H1 (cell line): Measurements from ENCODE around the gene ING4. TPM values are rescaled to one million over a fixed set of nuclear protein-coding genes. Genes with fewer than 3 reads are reported as not detected.

Source experiments
- CTCF ChIA-PET: fragments of 300-600 bp; sonication (Branson Sonifier 250); formaldehyde crosslinking; loops from one replicate; lab custom pipeline; 2021; ENCODE audit not compliant: partially characterized antibody; lab: Charles Lee
- POLR2A ChIA-PET: fragments of 300-600 bp; sonication (Branson Sonifier 250); formaldehyde crosslinking; loops from one replicate; lab custom pipeline; 2021; ENCODE audit warnings: inconsistent platforms; ENCODE audit not compliant: partially characterized antibody; lab: Charles Lee
- DNase-seq, 2 experiments: peaks; one replicate each; pipeline versions ENCODE4 v3.0.0 to v3.0.0-alpha.2; 2010 to 2022; ENCODE audit warnings: low spot score in 2 of 2, low read depth in 1 of 2, mixed read lengths in 1 of 2
- FAIRE-seq: peaks from 2 replicates; lab custom pipeline; 2011; peaks lifted over from hg19 to GRCh38; lab: Jason Lieb, UNC
- H2AFZ ChIP-seq: 2 replicates; pipeline ENCODE4 v1.8.1; 2012; ENCODE audit warnings: low read length, inconsistent platforms
- H2AK5ac ChIP-seq: 2 replicates; pipeline ENCODE4 v1.6.1; 2013; ENCODE audit warnings: low read depth, low read length
- H2BK120ac ChIP-seq: replicated peaks from 2 replicates; pipeline ENCODE3; 2013; ENCODE audit warnings: low read depth, low read length, inconsistent platforms
- H2BK12ac ChIP-seq: 2 replicates; pipeline ENCODE4 v1.6.1; 2013; ENCODE audit warnings: low read depth, low read length
- H2BK15ac ChIP-seq: 2 replicates; pipeline ENCODE4 v1.6.1; 2013; ENCODE audit warnings: low read length
- H2BK20ac ChIP-seq: 2 replicates; pipeline ENCODE4 v1.6.1; 2013; ENCODE audit warnings: low read length
- H2BK5ac ChIP-seq: 2 replicates; pipeline ENCODE4 v1.6.1; 2013; ENCODE audit warnings: low read depth, low read length
- H3K14ac ChIP-seq: 2 replicates; pipeline ENCODE4 v1.6.1; 2013; ENCODE audit warnings: inconsistent platforms; ENCODE audit not compliant: insufficient read length
- H3K18ac ChIP-seq: 2 replicates; pipeline ENCODE4 v1.6.1; 2013; ENCODE audit warnings: low read length; ENCODE audit errors: extremely low read depth
- H3K23ac ChIP-seq: 2 replicates; pipeline ENCODE4 v1.6.1; 2013; ENCODE audit warnings: inconsistent platforms; ENCODE audit not compliant: insufficient read length
- H3K23me2 ChIP-seq: 2 replicates; pipeline ENCODE4 v1.6.1; 2013; ENCODE audit warnings: low read depth, low read length
- H3K27ac ChIP-seq: 2 replicates; pipeline ENCODE4 v1.6.1; 2011; ENCODE audit warnings: low read depth, low read length, inconsistent platforms
- H3K27me3 ChIP-seq, 4 experiments: replicated peaks in 1 of 4; 1 replicate in 1 of 4; 2 replicates in 3 of 4; pipeline versions ENCODE4 v1.6.1 to v1.8.1; 2011 to 2013; ENCODE audit warnings: low read length in 3 of 4, mild to moderate bottlenecking in 3 of 4, inconsistent platforms in 2 of 4, mixed read lengths in 2 of 4, moderate library complexity in 1 of 4; ENCODE audit not compliant: control insufficient read depth in 3 of 4, insufficient read depth in 3 of 4; ENCODE audit errors: extremely low read depth in 1 of 4
- H3K36me3 ChIP-seq, 4 experiments: 2 replicates each; pipeline versions ENCODE4 v1.6.1 to v1.8.1; 2011 to 2013; ENCODE audit warnings: mild to moderate bottlenecking in 4 of 4, low read length in 3 of 4, moderate library complexity in 2 of 4, control low read depth in 1 of 4, inconsistent platforms in 1 of 4; ENCODE audit not compliant: insufficient read depth in 4 of 4, control insufficient read depth in 2 of 4
- H3K4ac ChIP-seq: replicated peaks from 2 replicates; pipeline ENCODE3; 2013; ENCODE audit warnings: low read length, low read depth, mixed read lengths, inconsistent platforms; ENCODE audit not compliant: insufficient read length
- H3K4me1 ChIP-seq, 4 experiments: replicated peaks in 1 of 4; 1 replicate in 1 of 4; 2 replicates in 3 of 4; pipeline versions ENCODE4 v1.6.1 to v1.8.1; 2011 to 2013; ENCODE audit warnings: low read length in 3 of 4, inconsistent platforms in 2 of 4, mixed read lengths in 1 of 4; ENCODE audit not compliant: insufficient read depth in 4 of 4, control insufficient read depth in 3 of 4
- H3K4me2 ChIP-seq, 2 experiments: 2 replicates each; pipeline versions ENCODE4 v1.6.1 to v1.8.1; 2011 to 2013; ENCODE audit warnings: low read depth in 2 of 2, low read length in 2 of 2, control low read depth in 1 of 2, inconsistent platforms in 1 of 2, mild to moderate bottlenecking in 1 of 2; ENCODE audit not compliant: insufficient read depth in 1 of 2
- H3K4me3 ChIP-seq, 4 experiments: fragments of 200-600, 300-600 bp in 1 of 4; sonication (generic), shearing (Covaris generic), sonication (Bioruptor Twin) in 1 of 4; 2 replicates each; pipeline versions ENCODE4 v1.5.1 to v1.8.1; 2011 to 2016; ENCODE audit warnings: low read length in 4 of 4, low read depth in 3 of 4, control low read depth in 2 of 4, inconsistent platforms in 2 of 4, mild to moderate bottlenecking in 2 of 4, mixed read lengths in 1 of 4, moderate library complexity in 1 of 4; ENCODE audit not compliant: insufficient read depth in 2 of 4; ENCODE audit errors: extremely low read depth in 1 of 4
- H3K56ac ChIP-seq: replicated peaks from 2 replicates; pipeline ENCODE3; 2013; ENCODE audit warnings: low read depth, mild to moderate bottlenecking, mixed read lengths, low read length, inconsistent platforms; ENCODE audit not compliant: insufficient read length
- H3K79me1 ChIP-seq: 2 replicates; pipeline ENCODE4 v1.6.1; 2013; ENCODE audit warnings: low read depth, low read length, control low read depth
- H3K79me2 ChIP-seq, 2 experiments: 2 replicates each; pipeline versions ENCODE4 v1.6.1 to v1.8.1; 2012 to 2013; ENCODE audit warnings: low read length in 2 of 2, mild to moderate bottlenecking in 2 of 2, inconsistent platforms in 1 of 2; ENCODE audit not compliant: insufficient read depth in 2 of 2, control insufficient read depth in 1 of 2
- H3K9ac ChIP-seq, 4 experiments: replicated peaks in 1 of 4; 1 replicate in 1 of 4; 2 replicates in 3 of 4; pipeline versions ENCODE4 v1.6.1 to v1.8.1; 2011 to 2013; ENCODE audit warnings: low read depth in 3 of 4, low read length in 3 of 4, control low read depth in 2 of 4, mild to moderate bottlenecking in 2 of 4, moderate library complexity in 2 of 4, inconsistent platforms in 1 of 4; ENCODE audit errors: extremely low read depth in 1 of 4
- H3K9me3 ChIP-seq, 2 experiments: 2 replicates each; pipeline versions ENCODE4 v1.6.1 to v1.8.1; 2012 to 2013; ENCODE audit warnings: mild to moderate bottlenecking in 2 of 2, moderate library complexity in 2 of 2, control low read depth in 1 of 2, inconsistent platforms in 1 of 2, low read depth in 1 of 2, low read length in 1 of 2, mixed read lengths in 1 of 2; ENCODE audit not compliant: insufficient read depth in 2 of 2
- H4K20me1 ChIP-seq, 2 experiments: replicated peaks in 1 of 2; 2 replicates each; pipeline versions ENCODE3 to v1.8.1; 2011 to 2013; ENCODE audit warnings: inconsistent platforms in 2 of 2, low read length in 2 of 2, mild to moderate bottlenecking in 1 of 2; ENCODE audit not compliant: insufficient read depth in 2 of 2, control insufficient read depth in 1 of 2
- H4K5ac ChIP-seq: 2 replicates; pipeline ENCODE4 v1.6.1; 2013; ENCODE audit warnings: low read length, low read depth, mixed read lengths, inconsistent platforms; ENCODE audit not compliant: insufficient read length
- H4K8ac ChIP-seq: 2 replicates; pipeline ENCODE4 v1.8.0; 2013; ENCODE audit warnings: mild to moderate bottlenecking, moderate library complexity, low read length, inconsistent platforms; ENCODE audit not compliant: insufficient read depth; ENCODE audit errors: extremely low read depth
- H4K91ac ChIP-seq: replicated peaks from 2 replicates; pipeline ENCODE3; 2013; ENCODE audit warnings: low read length, mixed read lengths, inconsistent platforms; ENCODE audit not compliant: insufficient read length
- BCL11A ChIP-seq, 2 experiments: IDR thresholded peaks; one replicate each; pipeline ENCODE4 v1.6.1; 2011; ENCODE audit warnings: low read depth in 2 of 2, low read length in 2 of 2, mild to moderate bottlenecking in 2 of 2
- CTBP2 ChIP-seq: IDR thresholded peaks from 2 replicates; pipeline ENCODE4 v1.7.0; 2011; ENCODE audit warnings: borderline replicate concordance, mild to moderate bottlenecking, moderate library complexity, mixed read lengths, low read length; ENCODE audit not compliant: insufficient read depth, insufficient read length
- EZH2 ChIP-seq: fragments of 200-600 bp; sonication (generic); IDR thresholded peaks from 2 replicates; pipeline ENCODE4 v1.7.1; 2012; ENCODE audit warnings: low read depth, mild to moderate bottlenecking, moderate library complexity, low read length, inconsistent platforms; ENCODE audit not compliant: severe bottlenecking
- PHF8 ChIP-seq: fragments of 200-600 bp; sonication (generic); conservative IDR thresholded peaks from 2 replicates; pipeline ENCODE4 v1.7.1; 2012; ENCODE audit warnings: low read depth, mild to moderate bottlenecking, inconsistent platforms, low read length, moderate library complexity
- POU5F1 ChIP-seq: IDR thresholded peaks from 2 replicates; pipeline ENCODE4 v1.6.1; 2011; ENCODE audit warnings: low read depth, mild to moderate bottlenecking, low read length, moderate library complexity
- RBBP5 ChIP-seq: IDR thresholded peaks from 2 replicates; pipeline ENCODE4 v1.7.1; 2012; ENCODE audit warnings: low read depth, mild to moderate bottlenecking, inconsistent platforms, low read length, moderate library complexity, borderline replicate concordance
- RFX5 ChIP-seq: IDR thresholded peaks from 2 replicates; pipeline ENCODE4 v1.6.1; 2011; ENCODE audit warnings: low read depth, low read length, improper control_type of control experiment, borderline replicate concordance
- SIX5 ChIP-seq: IDR thresholded peaks from 2 replicates; pipeline ENCODE4 v1.6.1; 2011; ENCODE audit warnings: mild to moderate bottlenecking, low read depth, low read length
- TEAD4 ChIP-seq: IDR thresholded peaks from 2 replicates; pipeline ENCODE4 v1.6.1; 2012; ENCODE audit warnings: low read depth, low read length, inconsistent platforms, mixed read lengths
- ZNF274 ChIP-seq: IDR thresholded peaks from 2 replicates; pipeline ENCODE4 v1.7.0; 2012; ENCODE audit warnings: low read length, borderline replicate concordance; ENCODE audit errors: extremely low read depth
- WGBS, 2 experiments: shearing (Covaris generic) in 1 of 2; methylation state at CpG; one replicate each; pipeline versions ENCODE4 v1.1.6 to v1.1.7; 2013 to 2015; ENCODE audit warnings: low lambda C conversion rate in 2 of 2, mixed read lengths in 2 of 2, inconsistent platforms in 1 of 2, low coverage in 1 of 2, missing lambda C conversion rate in 1 of 2; ENCODE audit not compliant: insufficient replicate concordance in 2 of 2, insufficient coverage in 1 of 2, insufficient read length in 1 of 2; ENCODE audit errors: extremely low coverage in 1 of 2, missing lambda C conversion rate in 1 of 2; 5-methylcytosine and 5-hydroxymethylcytosine counted together
- polyA plus RNA-seq, 7 experiments: library from polyadenylated mRNA; depleted of rRNA in 3 of 7; stranded (reverse) in 5 of 7; unstranded in 2 of 7; fragments of >200 nt in 5 of 7; fragments of 200-250 nt in 2 of 7; gene quantifications; 1 replicate in 5 of 7; 2 replicates in 1 of 7; 4 replicates in 1 of 7; pipeline versions ENCODE4 v1.2.1 to v1.2.3, GENCODE V29; 2011 to 2013; ENCODE audit warnings: missing spikeins in 2 of 7, mixed read lengths in 2 of 7
- total RNA-seq: library from RNA; stranded (reverse); fragmentation: NEBNext Ultra II Directional; extraction: Animal tissue kit (Norgen Biotek cat#: 25700); gene quantifications from 2 replicates; pipeline ENCODE4 v1.2.1, GENCODE V29; 2021

The ING4 gene
- total and polyA plus RNA-seq, 2 of the 8 experiments (the other 6 are each of a cell fraction or from before 2014, with no cell fraction given), result 22.9 to 28.6 TPM

GRCh38 chr12:6607751-6608591 lies 54.9 kb downstream of the ING4 start:
- no peak overlapping the region for H2BK20ac ChIP-seq
- H3K14ac ChIP-seq, result no peak overlapping the region
- peak overlapping the region in 1 of 4 experiments; percentile 17; a peak in 3 of 8 replicates for H3K4me3 ChIP-seq
- peaks cover 17 to 34% (median 23%) of the 10 kb centered on the region in 4 experiments for H3K4me1 ChIP-seq
- H2BK5ac ChIP-seq, result no peak overlapping the region
- peaks cover 16% of the 10 kb centered on the region; the same call in 1 of the 2 replicates for H3K23me2 ChIP-seq
- POLR2A ChIA-PET, result interaction anchor here (0.6 to 2.3 kb wide), 10 partner anchors 12 to 241 kb away, joined by 3 to 18 read pairs (median 4); partner anchors contain the start of genes GAPDH, GPR162 and MLF2
- H3K79me2 ChIP-seq, result peaks cover 22 to 33% of the 10 kb centered on the region in 2 experiments
- H2BK15ac ChIP-seq, result no peak overlapping the region; the same call in 1 of the 2 replicates
- CTCF ChIA-PET, result interaction anchor here (0.7 to 1.4 kb wide), 5 partner anchors 37 to 222 kb away, joined by 3 to 5 read pairs (median 3); no protein-coding TSS in a partner anchor
- peaks cover 15 to 22% of the 10 kb centered on the region in 2 experiments for H4K20me1 ChIP-seq
- no peak overlapping the region for H2BK120ac ChIP-seq
- H2BK12ac ChIP-seq, result no peak overlapping the region
- no peaks in the 10 kb centered on the region for H3K9me3 ChIP-seq
- peaks cover 11% of the 10 kb centered on the region for H3K79me1 ChIP-seq
- no peak overlapping the region for H2AFZ ChIP-seq
- TF ChIP-seq PHF8 (no peak), CTBP2 (no peak), SIX5 (no peak), RFX5 (no peak), RBBP5 (no peak), ZNF274 (no peak), BCL11A (IDR thresholded peaks at IDR 0.05; ENCODE audit: low read depth in 2 of 2, low read length in 2 of 2) (no peak), POU5F1 (no peak), EZH2 (no peak), TEAD4 (no peak)
- TF ChIP-seq, all 59 proteins: peak for 0
- Histone ChIP-seq H3K18ac (no peak overlapping the region), H2AK5ac (no peak overlapping the region; the same call in 1 of the 2 replicates), H3K27me3 (no peaks in the 10 kb centered on the region), H3K23ac (no peak overlapping the region), H3K4me2 (peak overlapping the region; percentile 31 to 99; a peak in 3 of 4 replicates), H4K91ac (no peak overlapping the region), H4K5ac (no peak overlapping the region), H3K4ac (no peak overlapping the region), H3K36me3 (peaks cover 0 to 20% (median 4%) of the 10 kb centered on the region in 4 experiments; a peak in 5 of 8 replicates), H3K27ac (no peak overlapping the region), H4K8ac (no peak overlapping the region), H3K9ac (no peak overlapping the region), H3K56ac (no peak overlapping the region)
- no peak for DNase-seq
- WGBS, 2 experiments, result 84% methylated on average over 8 of the region's 8 CpGs; no CpG with 5 or more reads in 1 of the 2 experiments
- FAIRE-seq, result no peak
